Measurements from ENCODE around the gene NPHS1. TPM values are rescaled to one million over a fixed set of nuclear protein-coding genes. Genes with fewer than 3 reads are reported as not detected.
"Not testable (repeated sequence)": the region's sequence is repeated elsewhere in the genome, so short reads cannot be mapped to it uniquely, and the experiment has no call there.

NPHS1 gene, protein sequence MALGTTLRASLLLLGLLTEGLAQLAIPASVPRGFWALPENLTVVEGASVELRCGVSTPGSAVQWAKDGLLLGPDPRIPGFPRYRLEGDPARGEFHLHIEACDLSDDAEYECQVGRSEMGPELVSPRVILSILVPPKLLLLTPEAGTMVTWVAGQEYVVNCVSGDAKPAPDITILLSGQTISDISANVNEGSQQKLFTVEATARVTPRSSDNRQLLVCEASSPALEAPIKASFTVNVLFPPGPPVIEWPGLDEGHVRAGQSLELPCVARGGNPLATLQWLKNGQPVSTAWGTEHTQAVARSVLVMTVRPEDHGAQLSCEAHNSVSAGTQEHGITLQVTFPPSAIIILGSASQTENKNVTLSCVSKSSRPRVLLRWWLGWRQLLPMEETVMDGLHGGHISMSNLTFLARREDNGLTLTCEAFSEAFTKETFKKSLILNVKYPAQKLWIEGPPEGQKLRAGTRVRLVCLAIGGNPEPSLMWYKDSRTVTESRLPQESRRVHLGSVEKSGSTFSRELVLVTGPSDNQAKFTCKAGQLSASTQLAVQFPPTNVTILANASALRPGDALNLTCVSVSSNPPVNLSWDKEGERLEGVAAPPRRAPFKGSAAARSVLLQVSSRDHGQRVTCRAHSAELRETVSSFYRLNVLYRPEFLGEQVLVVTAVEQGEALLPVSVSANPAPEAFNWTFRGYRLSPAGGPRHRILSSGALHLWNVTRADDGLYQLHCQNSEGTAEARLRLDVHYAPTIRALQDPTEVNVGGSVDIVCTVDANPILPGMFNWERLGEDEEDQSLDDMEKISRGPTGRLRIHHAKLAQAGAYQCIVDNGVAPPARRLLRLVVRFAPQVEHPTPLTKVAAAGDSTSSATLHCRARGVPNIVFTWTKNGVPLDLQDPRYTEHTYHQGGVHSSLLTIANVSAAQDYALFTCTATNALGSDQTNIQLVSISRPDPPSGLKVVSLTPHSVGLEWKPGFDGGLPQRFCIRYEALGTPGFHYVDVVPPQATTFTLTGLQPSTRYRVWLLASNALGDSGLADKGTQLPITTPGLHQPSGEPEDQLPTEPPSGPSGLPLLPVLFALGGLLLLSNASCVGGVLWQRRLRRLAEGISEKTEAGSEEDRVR (N-terminal part only)
- 0.48 TPM for total RNA-seq (ENCODE audit: insufficient read depth, low replicate concordance)

DNA sequence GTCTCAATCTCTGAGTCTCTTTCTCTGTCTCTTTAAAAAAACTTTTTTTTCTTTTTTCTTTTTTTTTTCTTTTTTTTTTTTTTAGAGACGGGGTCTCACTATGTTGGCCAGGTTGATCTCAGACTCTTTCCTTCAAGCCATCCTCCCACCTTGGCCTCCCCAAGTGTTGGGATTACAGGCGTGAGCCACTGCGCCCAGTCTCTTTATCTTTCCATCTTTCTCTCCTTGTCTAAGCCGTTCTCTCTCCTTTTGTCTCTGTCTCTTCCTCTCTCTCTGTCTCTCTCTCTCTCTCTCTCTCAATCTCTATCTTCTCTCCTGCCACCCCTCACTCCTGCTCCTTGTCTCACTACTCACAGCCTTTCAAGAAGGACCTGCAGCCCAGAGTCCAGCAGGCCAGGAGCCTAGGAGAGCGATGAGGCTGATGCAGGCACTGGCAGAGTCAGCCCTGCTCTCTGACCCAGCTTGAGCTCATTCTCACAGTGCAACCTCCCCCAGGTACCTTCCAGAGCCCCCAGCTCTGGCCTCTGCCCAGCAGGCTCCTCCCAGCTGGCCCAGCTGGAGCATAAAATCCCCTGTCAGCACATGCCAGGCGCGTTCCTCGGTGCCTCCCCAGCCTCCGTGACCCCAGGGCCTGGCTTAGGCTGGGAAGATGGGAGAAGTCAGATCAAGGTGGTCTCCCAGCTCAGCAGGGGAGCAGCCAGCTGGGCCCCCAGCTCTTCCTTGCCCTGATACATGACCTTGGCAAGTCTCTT lies at the start of gene NPHS1:
TSS of gene NPHS1 (minus strand) at position 476 of the 752 bp plus-strand sequence. CDS start 667 bp downstream, outside the sequence.
- DNase-seq (ENCODE audit: low spot score) = peak; percentile 38

DNA sequence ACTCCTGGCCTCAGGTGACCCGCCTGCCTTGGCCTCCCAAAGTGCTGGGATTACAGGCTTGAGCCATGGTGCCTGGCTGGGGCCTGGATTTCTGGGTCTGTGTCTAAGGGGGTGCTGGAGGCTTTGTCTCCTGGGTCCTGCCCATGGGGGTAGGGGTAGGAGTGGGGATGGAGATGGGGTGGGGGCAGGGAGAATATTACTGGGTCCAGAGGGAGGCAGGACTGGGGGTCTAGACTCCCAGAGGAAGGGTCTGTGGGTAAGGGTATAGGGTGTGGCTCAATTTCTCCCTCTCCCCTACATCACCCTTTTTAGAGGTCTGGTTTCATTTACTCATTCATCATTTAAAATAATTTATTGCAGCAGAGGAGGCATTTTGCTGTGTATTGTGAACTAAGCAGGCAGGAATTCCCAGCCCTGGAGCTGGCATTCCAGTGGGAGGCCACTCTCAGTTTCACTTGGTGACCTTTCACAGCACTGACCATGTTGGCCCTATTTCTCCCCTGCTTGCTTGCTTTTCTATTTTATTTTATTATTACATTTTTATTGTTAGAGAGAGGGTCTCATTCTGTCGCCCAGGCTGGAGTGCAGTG lies 48.8 kb upstream of the NPHS1 start:
- peak; percentile 69 for DNase-seq (ENCODE audit: low spot score)

DNA sequence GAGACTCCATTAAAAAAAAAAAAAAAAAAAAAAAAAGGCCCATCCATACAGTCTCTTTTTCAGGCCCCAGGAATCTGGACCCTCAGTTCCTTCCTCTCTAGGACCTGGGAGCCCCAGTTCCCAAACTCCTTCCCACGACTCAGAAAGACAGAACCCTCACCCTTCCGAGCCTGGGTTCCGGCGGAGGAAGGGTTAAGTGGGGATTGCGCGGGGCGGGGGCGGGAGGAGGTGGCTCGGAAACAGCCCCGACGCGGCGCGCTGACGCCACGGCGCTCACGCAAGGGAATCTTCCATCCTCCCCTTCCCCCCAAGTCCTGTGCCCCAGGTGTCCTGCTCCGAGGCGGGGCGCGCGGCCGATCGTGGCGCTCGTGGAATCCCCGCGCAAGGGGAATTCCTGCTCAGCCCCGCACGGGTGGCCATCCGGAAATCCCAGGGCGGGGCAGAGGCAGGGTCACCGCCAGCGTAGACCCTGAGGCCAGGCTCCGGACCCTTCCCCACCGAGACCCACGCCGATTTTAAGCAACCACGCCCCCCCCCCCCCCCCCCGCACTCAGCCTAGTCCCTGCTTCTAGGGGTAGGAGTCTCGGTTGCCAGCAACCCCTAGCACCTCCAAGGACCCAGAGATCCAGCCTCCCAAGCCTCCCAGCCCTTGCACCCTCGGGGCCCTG lies 47.4 kb upstream of the NPHS1 start:
- DNase-seq (ENCODE audit: low spot score) = peak; percentile 88

DNA sequence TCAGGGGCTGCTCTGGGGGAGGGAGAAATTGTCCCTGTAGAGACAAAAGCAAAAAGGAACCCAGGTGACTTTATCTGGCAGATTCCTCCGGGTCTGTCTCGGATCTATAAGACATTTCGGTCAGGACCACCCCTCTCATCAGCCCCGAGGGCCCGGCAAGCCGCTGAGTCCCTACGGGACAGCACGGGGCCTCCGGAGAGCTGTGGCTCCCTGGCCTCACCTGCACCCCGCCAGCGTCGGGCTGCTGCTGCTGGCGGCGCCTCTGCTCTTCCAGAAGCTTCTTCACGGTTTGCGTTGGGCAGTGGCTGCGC lies 46.1 kb upstream of the NPHS1 start:
- DNase-seq (ENCODE audit: low spot score) = no peak

DNA sequence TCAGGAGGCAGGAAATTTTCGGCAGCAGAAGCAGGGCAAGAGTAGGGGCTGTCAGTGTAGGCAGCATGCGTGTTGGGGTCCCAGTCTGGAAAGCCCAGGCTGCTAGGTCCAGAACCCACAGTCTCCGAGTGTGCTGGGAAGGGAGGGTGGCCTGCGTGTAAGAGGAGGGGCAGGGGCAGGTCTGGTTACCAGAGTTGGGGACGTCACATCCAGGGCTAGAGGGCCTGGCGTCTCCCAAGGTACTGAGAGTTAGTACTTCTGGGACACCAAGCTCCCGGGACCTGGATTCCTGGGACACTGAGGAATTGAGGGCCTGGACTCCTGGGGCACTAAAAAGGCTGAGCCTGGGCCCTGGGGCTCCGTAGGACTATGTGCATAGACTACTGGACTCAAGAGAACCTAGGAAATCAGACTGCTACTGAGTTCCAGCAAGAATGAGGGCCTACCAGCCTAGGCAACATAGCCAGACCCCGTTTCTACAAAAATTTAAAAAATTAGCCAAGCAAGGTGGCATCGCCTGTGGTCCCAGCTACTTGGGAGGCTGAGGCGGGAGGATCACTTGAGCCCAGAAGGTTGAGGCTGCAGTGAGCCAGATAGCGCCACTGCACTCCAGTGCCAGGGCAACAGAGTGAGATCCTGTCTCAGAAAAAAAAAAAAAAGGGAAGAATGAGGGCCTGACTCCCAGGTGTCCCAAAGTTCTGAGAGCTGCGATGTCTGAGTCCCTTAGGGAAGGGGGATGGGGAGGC lies 45.6 kb upstream of the NPHS1 start:
- no peak for DNase-seq (ENCODE audit: low spot score)

DNA sequence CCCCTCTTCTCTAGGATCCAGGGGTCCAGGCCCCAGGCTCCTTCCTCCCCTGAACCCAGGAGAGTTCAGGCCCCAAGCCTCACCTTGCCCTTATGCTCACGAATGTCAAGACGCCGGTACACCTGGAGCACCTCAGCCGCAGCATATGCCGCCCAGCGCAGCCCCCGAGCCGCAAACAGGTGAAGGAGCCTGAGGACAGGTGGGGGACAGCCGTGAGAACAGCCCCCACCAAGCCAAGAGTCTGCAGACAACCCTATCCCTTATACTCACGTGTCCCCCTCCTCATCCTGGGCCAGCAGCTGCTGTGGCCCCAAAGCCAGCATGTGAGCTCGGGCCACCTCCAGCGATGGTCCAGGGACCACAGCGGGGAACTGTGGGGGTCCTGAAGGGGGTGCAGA lies 44.3 kb upstream of the NPHS1 start:
- DNase-seq (ENCODE audit: low spot score) = no peak

DNA sequence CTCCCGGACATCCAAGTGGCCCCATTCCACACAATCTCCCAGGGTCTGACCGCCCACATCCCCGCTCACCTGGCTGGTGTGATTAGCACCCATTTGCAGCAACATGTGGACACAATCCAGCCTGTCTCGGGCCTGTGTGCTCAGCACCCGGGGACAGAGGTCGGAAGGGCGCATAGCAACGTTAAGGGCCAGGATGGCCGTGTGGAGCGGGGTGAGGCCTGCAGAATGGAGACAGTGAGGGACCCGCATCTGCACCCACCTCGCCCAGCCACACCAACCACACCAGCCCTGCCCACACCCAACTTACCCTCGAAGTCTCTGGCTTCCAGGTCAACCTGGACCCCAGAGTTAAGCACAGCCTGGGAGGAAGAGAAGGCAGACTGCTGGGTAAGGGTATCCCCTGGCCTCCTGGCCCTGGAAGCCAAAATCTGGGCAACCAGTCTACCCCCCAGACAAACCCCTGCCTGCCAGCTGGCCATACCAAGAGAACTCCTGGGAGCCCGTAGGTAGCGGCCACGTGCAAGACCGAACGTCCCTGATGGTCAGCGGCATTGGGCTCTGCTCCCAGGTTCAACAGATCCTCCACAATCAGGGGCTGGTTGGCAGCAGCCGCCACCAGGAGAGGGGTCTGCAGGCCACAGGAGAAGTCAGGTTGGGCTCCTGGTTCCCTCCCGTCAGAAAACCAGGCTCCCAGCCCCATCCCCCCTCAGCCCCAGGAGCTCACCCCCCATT lies 43.8 kb upstream of the NPHS1 start:
- no peak for DNase-seq (ENCODE audit: low spot score)

DNA sequence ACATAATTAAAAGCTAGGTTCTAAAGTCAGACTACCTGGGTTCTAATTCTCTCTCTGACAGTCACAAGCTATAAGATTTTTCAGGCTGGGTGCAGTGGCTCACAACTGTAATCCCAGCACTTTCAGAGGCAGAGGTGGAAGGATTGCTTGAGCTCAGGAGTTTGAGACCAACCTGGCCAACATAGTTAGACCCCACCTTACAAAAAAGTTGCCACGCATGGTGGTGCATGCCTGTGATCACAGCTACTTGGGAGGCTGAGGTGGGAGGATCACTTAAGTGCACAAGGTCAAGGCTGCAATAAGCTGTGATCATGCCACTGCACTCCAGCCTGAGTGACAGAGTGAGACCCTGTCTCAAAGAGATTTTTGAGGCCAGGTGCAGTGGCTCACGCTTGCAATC lies 42.0 kb upstream of the NPHS1 start:
- DNase-seq (ENCODE audit: low spot score) = no peak

DNA sequence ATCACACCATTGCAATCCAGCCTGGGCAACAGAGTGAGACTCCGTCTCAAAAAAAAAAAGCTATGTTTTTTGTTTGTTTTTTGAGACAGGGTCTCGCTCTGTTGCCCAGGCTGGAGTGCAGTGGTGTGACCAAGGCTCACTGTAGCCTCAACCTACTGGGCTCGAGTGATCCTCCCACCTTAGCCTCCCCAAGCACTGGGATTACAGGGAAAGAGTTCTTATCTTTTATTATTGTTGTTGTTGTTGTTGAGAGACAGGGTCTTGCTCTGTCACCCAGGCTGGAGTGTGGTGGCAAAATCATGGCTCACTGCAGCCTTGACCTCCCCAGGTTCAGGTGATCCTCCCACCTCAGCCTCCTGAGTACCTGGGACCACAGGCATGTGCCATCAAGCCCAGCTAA lies 39.5 kb upstream of the NPHS1 start:
- DNase-seq (ENCODE audit: low spot score) = not testable (repeated sequence)

DNA sequence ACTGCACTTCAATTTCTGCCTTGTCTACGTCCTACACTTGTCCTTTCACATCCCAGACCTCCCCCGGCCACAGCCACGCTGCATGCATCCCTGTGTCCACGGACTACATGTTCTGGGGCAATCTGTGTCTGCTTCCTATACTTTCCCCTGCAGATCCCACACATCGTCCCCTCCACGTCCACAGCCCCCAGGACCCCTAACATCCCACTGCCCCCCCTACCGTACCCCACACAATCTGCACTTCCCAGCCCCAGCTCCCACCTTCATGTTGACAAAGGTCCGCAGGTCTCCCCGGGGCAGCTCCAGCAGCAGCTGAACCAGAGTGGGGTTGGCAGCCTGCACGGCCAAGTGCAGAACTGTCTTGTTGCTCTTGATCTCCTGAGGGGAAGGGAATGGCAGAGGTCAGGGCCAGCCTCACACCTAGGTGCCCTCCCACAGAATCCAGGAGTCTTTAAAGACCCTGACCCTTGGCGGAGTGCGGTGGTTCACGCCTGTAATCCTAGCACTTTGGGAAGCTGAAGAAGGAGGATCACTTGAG lies 37.9 kb upstream of the NPHS1 start:
- DNase-seq (ENCODE audit: low spot score) = no peak

DNA sequence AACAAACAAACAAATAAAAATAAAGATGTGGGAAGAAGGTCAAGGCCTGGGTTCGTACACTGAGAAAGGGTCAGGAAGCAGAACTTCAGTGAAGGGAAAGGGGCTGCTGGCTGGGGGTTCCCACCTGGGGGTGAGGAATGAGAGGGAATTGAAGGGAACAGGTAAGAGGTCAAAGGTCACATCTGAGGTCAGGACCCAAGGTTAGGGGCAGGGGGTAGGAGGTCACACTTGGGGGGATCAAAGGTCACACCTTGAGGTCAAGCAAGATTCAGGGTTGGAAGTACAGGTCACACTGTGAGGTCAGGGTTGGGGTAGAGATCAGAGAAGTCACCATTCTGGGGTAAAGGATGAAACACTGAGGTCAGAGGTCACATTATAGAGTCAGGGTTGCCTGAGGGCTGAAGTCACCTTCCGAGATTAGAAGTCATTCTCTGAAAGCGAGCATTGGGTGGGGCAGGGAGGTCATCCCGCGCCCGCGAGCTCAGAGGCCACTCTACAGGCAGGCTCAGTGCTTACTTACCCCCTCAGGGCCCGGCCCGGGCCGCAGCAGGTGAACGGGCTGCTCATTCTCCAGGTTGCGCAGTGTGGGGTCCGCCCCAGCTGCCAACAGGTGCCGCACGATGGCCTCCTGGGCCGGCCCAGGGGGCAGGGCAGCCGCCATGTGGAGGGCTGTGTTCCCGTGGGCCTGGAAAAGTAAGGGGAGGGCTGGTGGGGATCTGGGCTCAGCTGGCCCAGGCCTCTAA lies 37.2 kb upstream of the NPHS1 start:
- no peak for DNase-seq (ENCODE audit: low spot score)

DNA sequence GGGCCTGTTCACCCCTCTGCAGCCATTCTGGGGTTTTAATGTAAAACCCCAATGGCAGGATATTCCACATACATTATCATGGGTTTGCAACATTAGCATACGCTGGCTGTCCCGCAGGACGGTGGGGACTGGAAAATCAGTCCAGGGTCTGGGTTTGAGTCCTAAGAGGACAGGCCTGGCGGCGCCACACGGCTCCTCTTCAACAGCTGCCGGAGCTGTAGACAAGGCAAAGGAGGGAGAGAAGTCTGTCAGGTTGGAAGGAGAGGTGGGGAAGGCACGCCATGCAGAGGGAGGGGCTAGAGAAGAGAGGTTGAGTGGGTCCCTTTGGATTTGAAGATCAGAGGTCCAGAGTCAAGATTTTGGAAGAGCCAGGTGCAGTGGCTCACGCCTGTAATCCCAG lies 36.1 kb upstream of the NPHS1 start:
- DNase-seq (ENCODE audit: low spot score) = no peak

DNA sequence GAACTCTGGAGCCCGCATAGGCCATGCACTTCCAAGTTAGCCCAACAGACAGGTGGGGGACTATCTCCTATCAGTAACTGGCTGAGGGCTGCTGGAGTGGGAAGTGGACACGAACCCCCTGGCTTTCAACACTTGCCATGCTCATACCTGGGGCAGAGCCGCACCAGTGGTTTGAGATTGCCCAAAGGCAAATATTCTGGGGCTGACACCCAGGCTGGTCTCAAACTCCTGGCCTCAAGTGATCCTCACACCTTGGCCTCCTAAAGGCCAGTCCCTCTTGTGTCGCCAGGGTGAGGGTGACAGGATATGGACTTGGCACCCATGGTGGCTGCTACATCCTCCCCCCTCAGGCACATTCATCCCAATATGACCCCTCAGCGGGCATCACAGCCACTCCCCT lies 34.9 kb upstream of the NPHS1 start:
- DNase-seq (ENCODE audit: low spot score) = no peak

DNA sequence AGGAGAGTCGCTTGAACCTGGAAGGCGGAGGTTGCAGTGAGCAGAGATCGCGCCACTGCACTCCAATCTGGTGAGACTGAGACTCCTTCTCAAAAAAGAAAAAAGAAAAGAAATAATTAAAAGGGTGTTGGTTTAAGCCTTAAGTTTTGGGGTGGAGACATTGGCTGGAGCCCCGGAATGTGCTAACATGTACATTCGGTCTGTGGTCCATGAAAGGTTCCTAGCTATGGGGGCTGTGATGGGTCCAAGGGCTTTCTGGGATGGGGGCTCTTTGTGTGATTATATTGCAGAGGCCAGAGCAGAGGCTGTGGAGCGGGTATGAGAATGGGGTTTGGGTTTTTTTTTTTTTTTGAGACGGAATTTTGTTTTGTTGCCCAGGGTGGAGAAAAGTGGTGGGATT lies 33.6 kb upstream of the NPHS1 start:
- DNase-seq (ENCODE audit: low spot score) = no peak

DNA sequence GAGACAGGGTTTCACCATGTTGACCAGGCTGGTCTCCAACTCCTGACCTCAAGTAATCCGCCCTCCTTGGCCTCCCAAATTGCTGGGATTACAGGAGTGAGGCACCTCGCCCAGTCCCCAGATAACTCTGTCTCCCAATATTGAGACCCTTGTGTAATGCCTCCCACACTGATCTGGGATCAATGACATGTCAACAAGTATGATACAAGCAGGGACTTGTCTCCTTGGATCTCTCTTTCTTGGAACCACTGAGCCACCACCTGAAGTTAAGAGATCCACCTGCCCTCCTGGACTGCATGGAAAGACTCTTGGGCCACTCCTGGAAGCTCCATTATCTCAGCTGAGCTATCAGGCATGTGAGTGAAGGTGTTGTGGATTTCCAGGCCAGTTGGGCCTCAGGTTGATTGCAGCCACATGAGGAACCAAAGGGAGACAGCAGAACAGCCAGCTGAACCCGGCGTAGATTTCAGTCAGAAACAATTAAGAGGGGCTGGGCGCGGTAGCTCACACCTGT lies 33.0 kb upstream of the NPHS1 start:
- DNase-seq (ENCODE audit: low spot score) = no peak

DNA sequence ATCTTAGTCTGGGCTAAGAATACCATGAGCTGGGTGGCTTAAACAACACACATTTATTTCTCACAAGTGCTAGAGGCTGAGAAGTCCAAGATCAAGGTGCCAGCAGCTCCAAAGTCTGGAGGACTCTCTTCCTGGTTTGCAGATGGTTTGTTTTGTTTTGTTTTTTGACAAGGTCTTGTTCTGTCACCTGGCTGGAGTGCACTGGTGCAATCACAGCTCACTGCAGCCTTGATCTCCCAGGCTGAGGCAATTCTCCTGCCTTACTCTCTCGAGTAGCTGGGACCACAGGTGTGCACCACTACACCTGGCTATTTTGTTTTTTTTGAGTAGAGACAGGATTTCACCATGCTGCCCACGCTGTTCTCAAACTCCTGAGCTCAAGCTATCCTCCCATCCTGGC lies 31.6 kb upstream of the NPHS1 start:
- no peak for DNase-seq (ENCODE audit: low spot score)

DNA sequence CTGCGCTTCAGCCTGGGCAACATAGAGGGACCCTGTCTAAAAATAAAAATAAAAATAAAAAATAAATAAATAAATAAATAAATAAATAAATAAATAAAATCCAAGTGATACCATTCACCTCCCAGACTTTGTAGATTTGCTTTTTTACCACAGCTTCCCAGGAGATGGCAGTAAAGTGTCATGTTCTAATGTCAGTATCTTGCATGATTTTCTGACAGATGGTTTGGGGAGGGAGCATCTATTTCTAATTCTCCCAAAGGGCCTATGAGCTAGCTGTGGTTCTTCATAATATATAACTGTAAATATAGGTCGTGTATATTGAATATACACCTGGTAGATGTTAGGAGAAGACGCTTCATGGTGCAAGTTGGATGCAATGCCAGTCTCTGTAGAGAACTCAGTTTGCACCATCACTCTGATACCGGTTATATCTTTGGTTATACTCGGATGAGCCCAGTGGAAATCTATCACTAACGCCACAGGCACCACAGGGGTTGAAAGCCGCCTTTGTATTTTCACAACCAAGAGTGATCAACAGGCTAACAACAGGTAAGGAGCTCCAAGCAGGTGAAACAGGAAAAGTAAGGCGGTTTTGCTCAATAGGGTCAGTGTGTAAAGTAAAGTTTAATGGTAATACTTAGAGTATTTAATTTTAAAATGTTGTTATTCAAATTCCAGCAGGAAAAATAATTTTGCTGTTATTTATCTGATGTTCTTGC lies 30.0 kb upstream of the NPHS1 start:
- peak; percentile 87 for DNase-seq (ENCODE audit: low spot score)

Data from umbilical cord (tissue), 2 donors.